SK-N-SH (cell line): ENCODE results near the gene DUSP9. TPM values are rescaled to one million over a fixed set of nuclear protein-coding genes. Genes with fewer than 3 reads are reported as not detected.

Experiments used
- CTCF ChIA-PET: fragments of 300-600, 350-600 bp; formaldehyde crosslinking; extraction: SDS; loops from one replicate; lab custom pipeline; 2021; lab: Yijun Ruan, JAX
- POLR2A ChIA-PET: fragments of 350-600 bp; sonication (Branson Sonifier 250); formaldehyde crosslinking; extraction: SDS; loops from one replicate; lab custom pipeline; 2020; ENCODE audit warnings: antibody characterized with exemption, inconsistent platforms; lab: Yijun Ruan, JAX
- DNase-seq: peaks from one replicate; pipeline ENCODE4 v3.0.0; 2012
- H2AFZ ChIP-seq: fragments of 200-600 bp; sonication (generic); 2 replicates; pipeline ENCODE4 v1.8.1; 2016; ENCODE audit warnings: antibody characterized with exemption, mild to moderate bottlenecking, low read depth
- H3F3A ChIP-seq: fragments of 200-600 bp; sonication (generic); replicated peaks from 2 replicates; pipeline ENCODE3; 2016; ENCODE audit warnings: antibody characterized with exemption, mild to moderate bottlenecking; ENCODE audit not compliant: insufficient read depth
- H3K27ac ChIP-seq, 2 experiments: fragments of 200-500 bp in 1 of 2; fragments of 200-600 bp in 1 of 2; sonication (Bioruptor generic) in 1 of 2; sonication (generic), shearing (Covaris generic) in 1 of 2; 2 replicates each; pipeline versions ENCODE4 v1.5.1 to v1.6.1; 2014 to 2016; ENCODE audit warnings: low read depth in 2 of 2, inconsistent platforms in 1 of 2, low read length in 1 of 2, mild to moderate bottlenecking in 1 of 2, mixed read lengths in 1 of 2
- H3K27me3 ChIP-seq: fragments of 200-600 bp; sonication (generic), shearing (Covaris generic); 2 replicates; pipeline ENCODE4 v1.6.1; 2016; ENCODE audit warnings: mixed run types; ENCODE audit not compliant: insufficient read depth
- H3K36me3 ChIP-seq, 2 experiments: fragments of 200-500 bp in 1 of 2; fragments of 200-600 bp in 1 of 2; sonication (Bioruptor generic) in 1 of 2; sonication (generic) in 1 of 2; replicated peaks in 1 of 2; 2 replicates each; pipeline versions ENCODE3 to v1.5.1; 2014 to 2016; ENCODE audit warnings: low read length in 1 of 2, mild to moderate bottlenecking in 1 of 2; ENCODE audit not compliant: insufficient read depth in 2 of 2, control insufficient read depth in 1 of 2
- H3K4me1 ChIP-seq, 2 experiments: fragments of 200-500 bp in 1 of 2; fragments of 200-600 bp in 1 of 2; sonication (Bioruptor generic) in 1 of 2; sonication (generic), shearing (Covaris generic) in 1 of 2; 2 replicates each; pipeline versions ENCODE4 v1.5.1 to v1.6.1; 2014 to 2016; ENCODE audit warnings: low read depth in 1 of 2, low read length in 1 of 2, mixed run types in 1 of 2; ENCODE audit not compliant: insufficient read depth in 2 of 2, control insufficient read depth in 1 of 2
- H3K4me2 ChIP-seq: fragments of 200-600 bp; sonication (generic), shearing (Covaris generic); 2 replicates; pipeline ENCODE4 v1.6.1; 2017; ENCODE audit warnings: mixed run types
- H3K4me3 ChIP-seq, 2 experiments: fragments of 200-500 bp in 1 of 2; fragments of 200-600 bp in 1 of 2; sonication (Bioruptor generic) in 1 of 2; sonication (generic), shearing (Covaris generic) in 1 of 2; 2 replicates each; pipeline versions ENCODE4 v1.5.1 to v1.8.1; 2014 to 2016; ENCODE audit warnings: low read depth in 2 of 2, inconsistent platforms in 1 of 2, low read length in 1 of 2, mild to moderate bottlenecking in 1 of 2, mixed read lengths in 1 of 2, moderate library complexity in 1 of 2
- H3K79me2 ChIP-seq: fragments of 200-600 bp; sonication (generic); 2 replicates; pipeline ENCODE4 v1.8.1; 2017; ENCODE audit warnings: mild to moderate bottlenecking; ENCODE audit not compliant: insufficient read depth
- H3K9ac ChIP-seq: fragments of 200-600 bp; sonication (generic); 2 replicates; pipeline ENCODE4 v1.6.1; 2017; ENCODE audit warnings: mixed run types
- H3K9me2 ChIP-seq: fragments of 200-600 bp; sonication (generic); 2 replicates; pipeline ENCODE4 v1.6.1; 2017; ENCODE audit warnings: mixed run types
- H3K9me3 ChIP-seq: fragments of 200-600 bp; sonication (generic); 2 replicates; pipeline ENCODE4 v1.6.1; 2017; ENCODE audit warnings: mixed run types, mild to moderate bottlenecking, moderate library complexity
- H4K20me1 ChIP-seq: fragments of 200-600 bp; sonication (generic); 2 replicates; pipeline ENCODE4 v1.6.1; 2017; ENCODE audit warnings: mild to moderate bottlenecking, mixed run types; ENCODE audit not compliant: insufficient read depth
- ELF1 ChIP-seq: IDR thresholded peaks from 2 replicates; pipeline ENCODE4 v1.4.0; 2012
- FOXM1 ChIP-seq: IDR thresholded peaks from 2 replicates; pipeline ENCODE4 v1.4.0; 2012; ENCODE audit warnings: low read depth, mild to moderate bottlenecking
- GABPA ChIP-seq: IDR thresholded peaks from 2 replicates; pipeline ENCODE4 v1.4.0; 2012; ENCODE audit warnings: low read depth, mild to moderate bottlenecking
- GATA2 ChIP-seq: sonication (generic); formaldehyde crosslinking; IDR thresholded peaks from 2 replicates; pipeline ENCODE4 v1.5.0; 2020; ENCODE audit warnings: mild to moderate bottlenecking, missing genetic modification reagents
- JUND ChIP-seq: IDR thresholded peaks from 2 replicates; pipeline ENCODE4 v1.4.0; 2012
- MEF2A ChIP-seq: IDR thresholded peaks from 2 replicates; pipeline ENCODE4 v1.4.0; 2012; ENCODE audit warnings: low read depth, borderline replicate concordance
- MXI1 ChIP-seq: IDR thresholded peaks from 2 replicates; pipeline ENCODE4 v1.6.1; 2012; ENCODE audit warnings: mild to moderate bottlenecking, low read depth, low read length, improper control_type of control experiment
- NFIC ChIP-seq: IDR thresholded peaks from 2 replicates; pipeline ENCODE4 v1.4.0; 2012; ENCODE audit warnings: borderline replicate concordance
- NRF1 ChIP-seq: IDR thresholded peaks from 2 replicates; pipeline ENCODE4 v1.6.1; 2012; ENCODE audit warnings: low read depth, mild to moderate bottlenecking, low read length
- POLR2AphosphoS5 ChIP-seq: IDR thresholded peaks from 2 replicates; pipeline ENCODE4 v1.6.1; 2012; ENCODE audit warnings: low read depth, low read length
- RAD21 ChIP-seq: IDR thresholded peaks from 2 replicates; pipeline ENCODE4 v1.6.1; 2012; ENCODE audit warnings: mild to moderate bottlenecking, low read length
- RCOR1 ChIP-seq: fragments of 150-350 bp; IDR thresholded peaks from 2 replicates; pipeline ENCODE4 v1.6.1; 2017; ENCODE audit warnings: antibody characterized with exemption, low read length
- RFX5 ChIP-seq: IDR thresholded peaks from 2 replicates; pipeline ENCODE4 v1.6.1; 2012; ENCODE audit warnings: mild to moderate bottlenecking, improper control_type of control experiment, low read length
- RXRA ChIP-seq: IDR thresholded peaks from 2 replicates; pipeline ENCODE4 v1.4.0; 2012; ENCODE audit warnings: low read depth, mild to moderate bottlenecking, borderline replicate concordance
- SIN3A ChIP-seq: IDR thresholded peaks from 2 replicates; pipeline ENCODE4 v1.6.1; 2012; ENCODE audit warnings: low read depth, mild to moderate bottlenecking, low read length, moderate library complexity, borderline replicate concordance
- TAF1 ChIP-seq: IDR thresholded peaks from 2 replicates; pipeline ENCODE4 v1.6.1; 2012; ENCODE audit warnings: low read depth, mild to moderate bottlenecking, low read length, moderate library complexity, borderline replicate concordance
- TCF12 ChIP-seq: IDR thresholded peaks from 2 replicates; pipeline ENCODE4 v1.4.0; 2012
- TEAD4 ChIP-seq: IDR thresholded peaks from 2 replicates; pipeline ENCODE4 v1.4.0; 2012; ENCODE audit warnings: mild to moderate bottlenecking, borderline replicate concordance; ENCODE audit not compliant: insufficient read depth
- YY1 ChIP-seq: IDR thresholded peaks from 2 replicates; pipeline ENCODE4 v1.4.0; 2012; ENCODE audit warnings: low read depth, mild to moderate bottlenecking
- WGBS: methylation state at CpG from one replicate; pipeline ENCODE4 v1.1.6; 2017; ENCODE audit warnings: low lambda C conversion rate; 5-methylcytosine and 5-hydroxymethylcytosine counted together
- polyA plus RNA-seq, 3 experiments: library from polyadenylated mRNA; depleted of rRNA; stranded (reverse); fragments of >200 nt; gene quantifications; 2 replicates each; pipeline ENCODE4 v1.2.3, GENCODE V29; 2012
- TF ChIP-seq, protein P1 (sequence below): IDR thresholded peaks from 2 replicates; pipeline ENCODE4 v1.4.0; 2012; ENCODE audit warnings: low read depth, borderline replicate concordance
- TF ChIP-seq, protein P2 (sequence below): fragments of 200-600 bp; sonication (generic); IDR thresholded peaks from 2 replicates; pipeline ENCODE4 v1.6.1; 2017; ENCODE audit warnings: antibody characterized with exemption, mild to moderate bottlenecking, moderate library complexity
- TF ChIP-seq, protein P3 (sequence below): IDR thresholded peaks from 2 replicates; pipeline ENCODE4; 2012

The DUSP9 gene
- polyA plus RNA-seq, 1 of the 3 experiments (the other 2 are of a cell fraction), result 0.05 TPM

DNA sequence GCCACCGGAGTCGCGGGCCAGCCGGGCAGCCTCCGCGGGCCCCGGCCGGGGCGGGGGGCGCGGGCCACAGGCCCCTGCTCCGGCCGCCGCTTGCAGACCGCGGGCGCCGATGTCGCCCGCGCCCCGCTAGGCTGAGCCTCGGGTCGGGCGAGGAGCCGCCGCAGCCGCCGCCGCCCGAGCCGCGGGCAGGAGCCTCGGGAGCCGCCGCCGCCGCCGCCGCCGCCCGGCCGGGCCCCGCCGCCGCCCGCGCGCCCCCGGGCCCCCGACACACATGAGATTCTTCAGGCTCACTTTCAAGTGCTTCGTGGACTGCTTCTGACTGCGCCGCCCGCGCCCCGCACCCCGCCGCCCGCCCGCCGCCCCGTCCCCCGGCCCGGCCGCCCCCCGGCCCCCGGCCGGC is 41.1 kb downstream of the DUSP9 start:
- POLR2A ChIA-PET, result no interaction called here
- WGBS, result 54% methylated on average over 14 of the region's 69 CpGs
- CTCF ChIA-PET, result interaction anchor here (0.6 to 4.5 kb wide), 3 partner anchors 20 to 217 kb away, joined by 3 to 33 read pairs (median 6); partner anchors contain the start of gene HAUS7
- no peak overlapping the region for H2AFZ ChIP-seq
- TF ChIP-seq, protein P1, sequence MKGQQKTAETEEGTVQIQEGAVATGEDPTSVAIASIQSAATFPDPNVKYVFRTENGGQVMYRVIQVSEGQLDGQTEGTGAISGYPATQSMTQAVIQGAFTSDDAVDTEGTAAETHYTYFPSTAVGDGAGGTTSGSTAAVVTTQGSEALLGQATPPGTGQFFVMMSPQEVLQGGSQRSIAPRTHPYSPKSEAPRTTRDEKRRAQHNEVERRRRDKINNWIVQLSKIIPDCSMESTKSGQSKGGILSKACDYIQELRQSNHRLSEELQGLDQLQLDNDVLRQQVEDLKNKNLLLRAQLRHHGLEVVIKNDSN, result no peak
- no peak for TF ChIP-seq MEF2A
- no peak for TF ChIP-seq YY1
- no peak for TF ChIP-seq MXI1
- TF ChIP-seq FOXM1, result no peak
- no peak for TF ChIP-seq GATA2 (CRISPR knock-in tag)
- TF ChIP-seq POLR2AphosphoS5, result no peak
- TF ChIP-seq RCOR1, result no peak
- no peak for TF ChIP-seq NFIC
- TF ChIP-seq RAD21, result no peak
- TF ChIP-seq JUND, result no peak
- H3K79me2 ChIP-seq, result peaks cover 12% of the 10 kb centered on the region
- no peaks in the 10 kb centered on the region for H3K9me2 ChIP-seq
- peaks cover 7% of the 10 kb centered on the region; the same call in 1 of the 2 replicates for H3K27me3 ChIP-seq
- H3F3A ChIP-seq, result no peaks in the 10 kb centered on the region
- DNase-seq, result no peak
- no peak overlapping the region for H3K4me2 ChIP-seq
- no peaks in the 10 kb centered on the region for H3K9me3 ChIP-seq
- H3K4me1 ChIP-seq, result peaks cover 0 to 48% of the 10 kb centered on the region in 2 experiments; a peak in 1 of 4 replicates
- H3K36me3 ChIP-seq, result peaks cover 0 to 2% of the 10 kb centered on the region in 2 experiments
- H3K27ac ChIP-seq, result no peak overlapping the region
- H4K20me1 ChIP-seq, result peaks cover 9% of the 10 kb centered on the region; the same call in 1 of the 2 replicates
- no peak overlapping the region for H3K9ac ChIP-seq
- H3K4me3 ChIP-seq, result peak overlapping the region in 1 of 2 experiments; percentile 56; a peak in 2 of 4 replicates

GRCh38 chrX:153688506-153688905 is 41.5 kb downstream of the DUSP9 start:
- CTCF ChIA-PET, result no interaction called here
- Histone ChIP-seq H3K9me2 (no peaks in the 10 kb centered on the region), H3F3A (no peaks in the 10 kb centered on the region), H3K4me2 (no peak overlapping the region), H3K9me3 (no peaks in the 10 kb centered on the region), H3K27ac (peak overlapping the region in 1 of 2 experiments; percentile 50; a peak in 2 of 4 replicates), H4K20me1 (peaks cover 9% of the 10 kb centered on the region; the same call in 1 of the 2 replicates), H2AFZ (no peak overlapping the region), H3K4me1 (peaks cover 0 to 51% of the 10 kb centered on the region in 2 experiments; a peak in 1 of 4 replicates), H3K27me3 (peaks cover 7% of the 10 kb centered on the region; the same call in 1 of the 2 replicates), H3K4me3 (peak overlapping the region in 1 of 2 experiments; percentile 56; a peak in 2 of 4 replicates), H3K9ac (peak overlapping the region; percentile 49; the same call in 1 of the 2 replicates), H3K79me2 (peaks cover 12% of the 10 kb centered on the region), H3K36me3 (peaks cover 0 to 2% of the 10 kb centered on the region in 2 experiments)
- POLR2A ChIA-PET, result no interaction called here
- no peak for DNase-seq
- TF ChIP-seq RAD21 (no peak), RXRA (no peak), RCOR1 (no peak), POLR2AphosphoS5 (no peak), RFX5 (no peak), NFIC (no peak), TAF1 (no peak), TCF12 (no peak), MEF2A (no peak), TEAD4 (no peak), ELF1 (no peak), SIN3A (no peak), GABPA (no peak), NRF1 (no peak), MXI1 (no peak)
- TF ChIP-seq, protein P2, sequence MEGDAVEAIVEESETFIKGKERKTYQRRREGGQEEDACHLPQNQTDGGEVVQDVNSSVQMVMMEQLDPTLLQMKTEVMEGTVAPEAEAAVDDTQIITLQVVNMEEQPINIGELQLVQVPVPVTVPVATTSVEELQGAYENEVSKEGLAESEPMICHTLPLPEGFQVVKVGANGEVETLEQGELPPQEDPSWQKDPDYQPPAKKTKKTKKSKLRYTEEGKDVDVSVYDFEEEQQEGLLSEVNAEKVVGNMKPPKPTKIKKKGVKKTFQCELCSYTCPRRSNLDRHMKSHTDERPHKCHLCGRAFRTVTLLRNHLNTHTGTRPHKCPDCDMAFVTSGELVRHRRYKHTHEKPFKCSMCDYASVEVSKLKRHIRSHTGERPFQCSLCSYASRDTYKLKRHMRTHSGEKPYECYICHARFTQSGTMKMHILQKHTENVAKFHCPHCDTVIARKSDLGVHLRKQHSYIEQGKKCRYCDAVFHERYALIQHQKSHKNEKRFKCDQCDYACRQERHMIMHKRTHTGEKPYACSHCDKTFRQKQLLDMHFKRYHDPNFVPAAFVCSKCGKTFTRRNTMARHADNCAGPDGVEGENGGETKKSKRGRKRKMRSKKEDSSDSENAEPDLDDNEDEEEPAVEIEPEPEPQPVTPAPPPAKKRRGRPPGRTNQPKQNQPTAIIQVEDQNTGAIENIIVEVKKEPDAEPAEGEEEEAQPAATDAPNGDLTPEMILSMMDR, result no peak
- TF ChIP-seq, protein P1, result no peak
- TF ChIP-seq, protein P3, sequence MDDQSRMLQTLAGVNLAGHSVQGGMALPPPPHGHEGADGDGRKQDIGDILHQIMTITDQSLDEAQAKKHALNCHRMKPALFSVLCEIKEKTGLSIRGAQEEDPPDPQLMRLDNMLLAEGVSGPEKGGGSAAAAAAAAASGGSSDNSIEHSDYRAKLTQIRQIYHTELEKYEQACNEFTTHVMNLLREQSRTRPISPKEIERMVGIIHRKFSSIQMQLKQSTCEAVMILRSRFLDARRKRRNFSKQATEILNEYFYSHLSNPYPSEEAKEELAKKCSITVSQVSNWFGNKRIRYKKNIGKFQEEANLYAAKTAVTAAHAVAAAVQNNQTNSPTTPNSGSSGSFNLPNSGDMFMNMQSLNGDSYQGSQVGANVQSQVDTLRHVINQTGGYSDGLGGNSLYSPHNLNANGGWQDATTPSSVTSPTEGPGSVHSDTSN, result no peak
- 31% methylated on average over 7 of the region's 57 CpGs for WGBS
